K562 (cell line): ENCODE results near the gene XCL1. TPM values are rescaled to one million over a fixed set of nuclear protein-coding genes. Genes with fewer than 3 reads are reported as not detected.

ENCODE experiments used
- ATAC-seq: fragments of 200-7000 bp; cut with Tn5 transposase; 3 replicates; pipeline ENCODE4 v1.9.1; 2020; ENCODE audit warnings: moderate library complexity
- BruUV-seq: library from RNA; stranded (reverse); fragments of 400-500 nt; replicated peaks from 2 replicates; lab custom pipeline; 2021; lab: Mats Ljungman, UMichigan
- CTCF ChIA-PET: fragments of 300-600 bp; formaldehyde crosslinking; extraction: SDS; loops from one replicate; lab custom pipeline; 2021; ENCODE audit warnings: low intra/inter-chr PET ratio; lab: Yijun Ruan, JAX
- POLR2A ChIA-PET: fragments of 300-600, 350-650 bp; sonication (Branson Sonifier 250); formaldehyde crosslinking; extraction: SDS; loops from one replicate; lab custom pipeline; 2021; ENCODE audit warnings: antibody characterized with exemption, inconsistent platforms; lab: Yijun Ruan, JAX
- DNase-seq, 4 experiments: peaks; one replicate each; pipeline versions ENCODE4 v3.0.0 to v3.0.0-alpha.2; 2011 to 2018; ENCODE audit warnings: low spot score in 3 of 4, mixed read lengths in 3 of 4; ENCODE audit errors: extremely low read depth in 1 of 4
- FAIRE-seq: peaks from 2 replicates; lab custom pipeline; 2011; peaks lifted over from hg19 to GRCh38; lab: Jason Lieb, UNC
- H2AFZ ChIP-seq: 2 replicates; pipeline ENCODE4 v1.6.0; 2011; ENCODE audit warnings: low read depth, low read length, control low read depth, inconsistent platforms
- H3K27ac ChIP-seq: fragments of 200-600 bp; 3 replicates; pipeline ENCODE4 v1.8.0; 2011; ENCODE audit warnings: low read depth, mild to moderate bottlenecking, control low read depth, inconsistent platforms, low read length, moderate library complexity, mixed read lengths; ENCODE audit errors: extremely low read depth
- H3K27me3 ChIP-seq, 2 experiments: fragments of 300-600 bp in 1 of 2; 2 replicates in 1 of 2; 3 replicates in 1 of 2; pipeline versions ENCODE4 v1.6.0 to v1.8.0; 2011; ENCODE audit warnings: inconsistent platforms in 2 of 2, low read length in 2 of 2, mild to moderate bottlenecking in 1 of 2, mixed read lengths in 1 of 2, moderate library complexity in 1 of 2; ENCODE audit not compliant: control insufficient read depth in 2 of 2, insufficient read depth in 2 of 2
- H3K36me3 ChIP-seq: fragments of 300-600 bp; 3 replicates; pipeline ENCODE4 v1.8.0; 2011; ENCODE audit warnings: mild to moderate bottlenecking, low read length, inconsistent platforms; ENCODE audit not compliant: control insufficient read depth, insufficient read depth
- H3K4me1 ChIP-seq, 2 experiments: fragments of 200-600 bp in 1 of 2; replicated peaks in 1 of 2; 2 replicates in 1 of 2; 3 replicates in 1 of 2; pipeline versions ENCODE4 v1.5.1 to v1.8.0; 2011; ENCODE audit warnings: inconsistent platforms in 2 of 2, low read length in 2 of 2, mild to moderate bottlenecking in 1 of 2, mixed read lengths in 1 of 2, moderate library complexity in 1 of 2; ENCODE audit not compliant: control insufficient read depth in 2 of 2, insufficient read depth in 2 of 2
- H3K4me2 ChIP-seq: 2 replicates; pipeline ENCODE4 v1.6.1; 2011; ENCODE audit warnings: low read length, control low read depth, inconsistent platforms, mixed read lengths; ENCODE audit not compliant: insufficient read depth
- H3K4me3 ChIP-seq: fragments of 200-600 bp; sonication (generic), shearing (Covaris generic); 2 replicates; pipeline ENCODE4 v1.5.1; 2016; ENCODE audit warnings: control low read depth, inconsistent platforms
- H3K79me2 ChIP-seq: fragments of 200-600 bp; 3 replicates; pipeline ENCODE4 v1.8.0; 2011; ENCODE audit warnings: low read length, inconsistent platforms; ENCODE audit not compliant: control insufficient read depth, insufficient read depth
- H3K9ac ChIP-seq, 2 experiments: 2 replicates each; pipeline versions ENCODE4 v1.6.0 to v1.6.1; 2011; ENCODE audit warnings: low read depth in 2 of 2, low read length in 2 of 2, control low read depth in 1 of 2, inconsistent platforms in 1 of 2, mild to moderate bottlenecking in 1 of 2, mixed read lengths in 1 of 2; ENCODE audit not compliant: insufficient read depth in 1 of 2
- H3K9me1 ChIP-seq: one replicate; pipeline ENCODE4 v1.6.0; 2011; ENCODE audit warnings: inconsistent platforms, mild to moderate bottlenecking, low read length, moderate library complexity; ENCODE audit not compliant: control insufficient read depth, insufficient read depth
- H3K9me3 ChIP-seq: replicated peaks from 2 replicates; pipeline ENCODE4 v1.5.1; 2011; ENCODE audit warnings: low read depth, low read length, inconsistent platforms; ENCODE audit not compliant: control insufficient read depth, insufficient read depth
- H4K20me1 ChIP-seq: replicated peaks from 2 replicates; pipeline ENCODE4 v1.6.1; 2011; ENCODE audit warnings: low read length, inconsistent platforms, mixed read lengths; ENCODE audit not compliant: control insufficient read depth, insufficient read depth
- EHMT2 ChIP-seq: fragments of 450-650 bp; IDR thresholded peaks from 2 replicates; pipeline ENCODE4 v1.6.1; 2018; ENCODE audit warnings: antibody characterized with exemption
- FOXP4 ChIP-seq: sonication (generic); formaldehyde crosslinking; IDR thresholded peaks from 2 replicates; pipeline ENCODE4 v1.8.0; 2022; ENCODE audit warnings: mild to moderate bottlenecking, missing genetic modification reagents, borderline replicate concordance
- HES1 ChIP-seq: fragments of 450-650 bp; IDR thresholded peaks from 2 replicates; pipeline ENCODE4 v1.6.1; 2016; ENCODE audit warnings: low read depth, mild to moderate bottlenecking, moderate library complexity
- HNRNPK ChIP-seq: fragments of 200-400 bp; formaldehyde crosslinking; IDR thresholded peaks from one replicate; pipeline ENCODE4 v1.6.1; 2018; ENCODE audit warnings: mild to moderate bottlenecking, low read depth, low read length; ENCODE audit not compliant: poor library complexity, severe bottlenecking
- MNT ChIP-seq, 2 experiments: fragments of 450-650 bp; conservative IDR thresholded peaks; 2 replicates each; pipeline ENCODE4 v1.6.1; 2017; ENCODE audit warnings: mild to moderate bottlenecking in 2 of 2, moderate library complexity in 2 of 2
- PTTG1 ChIP-seq: fragments of 450-650 bp; IDR thresholded peaks from 2 replicates; pipeline ENCODE4 v1.6.1; 2016; ENCODE audit warnings: low read depth, mild to moderate bottlenecking, missing genetic modification characterization, missing compliant biosample characterization
- TAF9B ChIP-seq: fragments of 450-650 bp; IDR thresholded peaks from 2 replicates; pipeline ENCODE4 v1.6.1; 2018; ENCODE audit warnings: mild to moderate bottlenecking; ENCODE audit not compliant: partially characterized antibody
- YBX1 ChIP-seq: fragments of 450-650 bp; IDR thresholded peaks from 2 replicates; pipeline ENCODE4 v1.7.1; 2016; ENCODE audit warnings: mild to moderate bottlenecking
- ZNF140 ChIP-seq: fragments of 250-450 bp; sonication (Bioruptor Pico); IDR thresholded peaks from 2 replicates; pipeline ENCODE4 v1.8.0; 2021; ENCODE audit warnings: moderate library complexity, mild to moderate bottlenecking, inconsistent platforms
- ZNF695 ChIP-seq: fragments of 450-650 bp; formaldehyde crosslinking; IDR thresholded peaks from 2 replicates; pipeline ENCODE4 v1.4.0; 2020; ENCODE audit warnings: mild to moderate bottlenecking, moderate library complexity
- WGBS: fragments of 100-300 bp; shearing (Covaris generic); methylation state at CpG from one replicate; pipeline ENCODE4 v1.1.6; 2016; ENCODE audit warnings: low coverage, mixed read lengths; ENCODE audit not compliant: insufficient coverage; ENCODE audit errors: missing lambda C conversion rate; 5-methylcytosine and 5-hydroxymethylcytosine counted together
- in situ Hi-C: fragments of 300-500 bp; cut with MboI; formaldehyde crosslinking; loops from 4 replicates; pipeline ENCODE4 v1.15.0; 2018; ENCODE audit warnings: inconsistent platforms, mixed read lengths
- intact Hi-C: fragments of 100-400 bp; cut with micrococcal nuclease; formaldehyde crosslinking; loops from 2 replicates; pipeline ENCODE4 v1.14.2; 2022
- polyA plus RNA-seq, 8 experiments: library from polyadenylated mRNA; depleted of rRNA in 4 of 8; stranded (reverse) in 5 of 8; unstranded in 3 of 8; fragments of >200 nt; fragmentation: Nextera tagmentation in 2 of 8; fragmentation: Illumina TruSeq in 1 of 8; extraction: Ambion mirVana in 2 of 8; extraction: Trizol in 1 of 8; gene quantifications; 2 replicates each; pipeline versions ENCODE4 v1.2.1 to v1.2.3, GENCODE V29; 2011 to 2014; ENCODE audit warnings: inconsistent platforms in 1 of 8, missing spikeins in 1 of 8
- total RNA-seq, 7 experiments: library from RNA; depleted of rRNA in 6 of 7; stranded (reverse); fragments of >200 nt in 6 of 7; fragmentation: Illumina TruSeq in 2 of 7; extraction: Trizol in 2 of 7; gene quantifications; 2 replicates each; pipeline versions ENCODE4 v1.2.1 to v1.2.3, GENCODE V29; 2011 to 2021; ENCODE audit warnings: low replicate concordance in 1 of 7

The XCL1 gene
- total and polyA plus RNA-seq, 9 of the 15 experiments (the other 6 are each of a cell fraction or from before 2014, with no cell fraction given): 0.06 to 0.09 (median 0.06) TPM; not detected in 6

- H3K4me1 ChIP-seq: no peaks in the 10 kb centered on the region
- in situ Hi-C loops: no loop called here
- no peaks in the 10 kb centered on the region for H4K20me1 ChIP-seq
- no peaks in the 10 kb centered on the region for H3K9me3 ChIP-seq
- DNase-seq (no peak), ATAC-seq (no peak), FAIRE-seq (no peak)
- POLR2A ChIA-PET: no interaction called here
- intact Hi-C loops: no loop called here
- no peak overlapping the region for H2AFZ ChIP-seq
- H3K27ac ChIP-seq: no peak overlapping the region
- TF ChIP-seq TAF9B: no peak
- no peak for TF ChIP-seq HES1
- no peak for TF ChIP-seq ZNF695 (CRISPR knock-in tag)
- H3K9ac ChIP-seq: no peak overlapping the region
- 2% methylated on average over 2 of the region's 2 CpGs for WGBS
- no TSS peak for BruUV-seq
- no peaks in the 10 kb centered on the region for H3K36me3 ChIP-seq
- no peak overlapping the region for H3K4me2 ChIP-seq
- no peaks in the 10 kb centered on the region for H3K79me2 ChIP-seq
- no peaks in the 10 kb centered on the region for H3K27me3 ChIP-seq
- CTCF ChIA-PET: no interaction called here
- no peaks in the 10 kb centered on the region for H3K9me1 ChIP-seq
- no peak overlapping the region for H3K4me3 ChIP-seq
Observed at GRCh38 chr1:168531615-168532345, 44.6 kb upstream of the XCL1 start.

GRCh38 chr1:168535536-168535935, 40.9 kb upstream of the XCL1 start:
- Histone ChIP-seq H3K9ac (no peak overlapping the region), H3K9me1 (no peaks in the 10 kb centered on the region), H4K20me1 (no peaks in the 10 kb centered on the region), H3K9me3 (no peaks in the 10 kb centered on the region), H3K27me3 (no peaks in the 10 kb centered on the region), H3K27ac (no peak overlapping the region), H3K79me2 (no peaks in the 10 kb centered on the region), H3K4me2 (no peak overlapping the region), H3K4me3 (no peak overlapping the region), H3K36me3 (no peaks in the 10 kb centered on the region), H2AFZ (no peak overlapping the region), H3K4me1 (no peaks in the 10 kb centered on the region)
- FAIRE-seq (no peak), DNase-seq (no peak), ATAC-seq (no peak)
- WGBS: 0% methylated on average over 1 of the region's 1 CpG
- in situ Hi-C loops (no loop called here), intact Hi-C loops (no loop called here)
- ChIA-PET CTCF (no interaction called here), POLR2A (interaction anchor here (1.1 kb wide), 2 partner anchors 18 to 66 kb away, joined by 3 read pairs; no protein-coding TSS in a partner anchor)
- no TSS peak for BruUV-seq
- TF ChIP-seq YBX1 (no peak), FOXP4 (CRISPR knock-in tag) (no peak), EHMT2 (no peak), MNT (conservative IDR thresholded peaks at IDR 0.05) (no peak), PTTG1 (no peak), HNRNPK (no peak), ZNF140 (no peak)
